HG03108 (cell line): Measurements from ENCODE around the gene RAB13.
A peak's percentile ranks its signal among the peaks of the same experiment; 100 is the strongest.

Experiments used
- ATAC-seq: cut with Tn5 transposase; IDR thresholded peaks from one replicate; pipeline ENCODE4 v1.9.1; 2021; ENCODE audit warnings: moderate library complexity; ENCODE audit not compliant: unreplicated experiment

Gene RAB13

DNA sequence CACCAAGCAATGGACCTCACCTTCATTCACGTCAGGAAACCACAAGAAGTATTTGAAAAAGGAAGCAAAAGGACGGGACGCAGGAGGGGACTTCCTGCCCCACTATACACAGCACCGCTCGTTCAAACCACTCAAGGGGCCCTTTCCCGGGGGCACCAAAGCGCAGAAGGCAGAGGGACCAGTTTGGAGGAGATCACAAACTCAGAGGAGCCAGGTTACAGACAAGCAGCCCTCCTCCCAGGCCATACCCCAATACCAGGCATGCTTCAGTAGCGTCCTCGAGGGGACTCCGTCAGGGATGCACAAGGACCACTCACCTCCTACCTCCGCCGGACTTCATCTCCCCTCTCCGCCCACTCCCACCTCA, 28.4 kb downstream of the RAB13 start:
- ATAC-seq = peak; percentile 16

- no peak for ATAC-seq
Observed at GRCh38 chr1:153956997-153957715, 29.0 kb downstream of the RAB13 start.

DNA sequence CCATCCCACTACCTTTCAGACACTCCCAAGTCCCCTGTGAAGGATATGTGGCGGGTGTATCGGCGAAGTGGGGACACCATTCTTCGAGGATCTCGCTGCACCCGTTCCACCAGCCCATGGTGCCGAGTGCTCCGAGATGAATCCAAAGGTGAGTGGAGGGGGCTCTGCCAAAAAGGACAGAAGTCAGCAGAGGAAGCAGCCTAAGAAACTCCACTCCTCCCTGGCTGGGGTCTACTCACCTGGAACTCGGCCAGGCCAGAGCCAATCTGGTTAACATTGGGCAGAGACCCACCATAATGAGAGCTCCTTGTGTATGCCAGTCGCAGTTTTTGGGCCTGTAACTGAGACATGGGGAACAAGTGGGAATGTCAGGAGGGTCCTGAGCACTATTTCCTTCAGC, 31.3 kb downstream of the RAB13 start:
- ATAC-seq = no peak

DNA sequence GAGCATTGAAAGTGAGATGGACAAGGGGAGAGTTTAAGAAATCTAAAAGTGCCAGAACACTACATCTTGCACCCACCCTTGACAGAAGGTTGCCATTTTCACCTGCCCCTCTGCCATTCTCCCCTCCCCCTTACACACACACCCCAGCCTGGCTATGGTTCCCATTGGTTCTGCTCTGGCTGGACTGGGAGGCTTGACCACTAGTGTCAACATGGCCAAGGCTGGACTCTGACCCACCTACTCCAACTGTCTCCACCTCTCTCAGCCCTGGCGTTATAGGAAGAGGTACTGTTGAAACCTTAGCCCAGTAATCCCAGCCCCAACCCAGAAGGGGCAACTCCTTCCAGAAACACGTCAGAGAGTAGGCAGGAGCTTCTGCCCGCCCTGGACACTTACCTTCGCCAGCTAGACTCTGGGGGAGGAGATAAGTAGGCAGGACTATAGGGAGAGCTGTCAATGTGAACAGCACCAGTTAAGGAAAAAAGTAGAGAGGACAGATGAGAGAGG, 32.2 kb downstream of the RAB13 start:
- ATAC-seq = no peak

- ATAC-seq = no peak
Observed at GRCh38 chr1:153951801-153952200, 34.3 kb downstream of the RAB13 start.

GRCh38 chr1:153951183-153951582, 35.0 kb downstream of the RAB13 start:
- ATAC-seq = no peak

GRCh38 chr1:153946622-153947241, 39.4 kb downstream of the RAB13 start, which contains the start of gene DENND4B:
TSS of gene DENND4B (minus strand) at chr1:153946718. CDS start at chr1:153944374, 2,344 bp downstream.
- peak; percentile 49 for ATAC-seq

DNA sequence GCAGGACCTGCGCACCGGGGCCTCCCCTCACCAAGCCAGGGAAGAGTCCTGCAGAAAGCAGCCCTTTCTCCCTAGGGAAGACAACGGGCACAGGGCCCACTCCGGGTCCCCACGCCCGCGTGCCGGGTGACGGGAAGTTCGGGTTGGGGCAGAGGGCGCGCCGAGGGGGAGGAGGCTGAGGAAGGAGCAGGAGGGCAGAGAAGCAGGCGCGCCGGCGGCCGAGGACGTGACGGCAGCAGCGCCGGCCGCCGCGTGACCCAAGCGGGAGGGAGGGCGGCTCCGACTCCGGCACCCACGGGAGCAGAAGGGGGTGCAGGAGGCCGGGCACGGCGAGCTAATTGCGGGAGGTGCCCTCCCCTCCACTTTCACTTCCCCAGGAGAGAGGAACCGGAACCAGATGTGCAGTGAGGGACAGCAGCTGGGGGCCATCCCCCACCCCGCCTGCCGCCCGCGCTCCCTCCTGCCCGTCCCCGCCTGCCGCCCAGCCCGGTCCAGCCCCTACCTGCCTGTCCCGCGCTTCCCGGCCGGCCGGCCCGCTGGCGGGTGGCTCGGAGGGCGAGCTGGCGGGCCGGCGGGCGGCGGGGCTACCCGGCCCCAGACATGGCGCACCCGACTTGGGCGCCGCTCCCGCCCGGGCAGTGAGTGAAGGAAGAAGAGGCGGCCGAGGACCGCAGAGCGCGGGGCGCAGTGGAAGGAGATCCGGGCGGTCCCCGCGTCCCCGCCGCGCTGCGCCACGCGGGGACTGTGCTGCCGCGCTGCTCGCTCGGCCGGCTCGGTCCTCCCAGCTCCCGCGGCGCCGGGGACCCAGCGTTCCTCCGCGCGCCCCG, 40.1 kb downstream of the RAB13 start:
- peak; percentile 63 for ATAC-seq

- no peak for ATAC-seq
Observed at GRCh38 chr1:153945131-153945794, 40.9 kb downstream of the RAB13 start.

GRCh38 chr1:153944827-153945117, 41.4 kb downstream of the RAB13 start:
- ATAC-seq = no peak

DNA sequence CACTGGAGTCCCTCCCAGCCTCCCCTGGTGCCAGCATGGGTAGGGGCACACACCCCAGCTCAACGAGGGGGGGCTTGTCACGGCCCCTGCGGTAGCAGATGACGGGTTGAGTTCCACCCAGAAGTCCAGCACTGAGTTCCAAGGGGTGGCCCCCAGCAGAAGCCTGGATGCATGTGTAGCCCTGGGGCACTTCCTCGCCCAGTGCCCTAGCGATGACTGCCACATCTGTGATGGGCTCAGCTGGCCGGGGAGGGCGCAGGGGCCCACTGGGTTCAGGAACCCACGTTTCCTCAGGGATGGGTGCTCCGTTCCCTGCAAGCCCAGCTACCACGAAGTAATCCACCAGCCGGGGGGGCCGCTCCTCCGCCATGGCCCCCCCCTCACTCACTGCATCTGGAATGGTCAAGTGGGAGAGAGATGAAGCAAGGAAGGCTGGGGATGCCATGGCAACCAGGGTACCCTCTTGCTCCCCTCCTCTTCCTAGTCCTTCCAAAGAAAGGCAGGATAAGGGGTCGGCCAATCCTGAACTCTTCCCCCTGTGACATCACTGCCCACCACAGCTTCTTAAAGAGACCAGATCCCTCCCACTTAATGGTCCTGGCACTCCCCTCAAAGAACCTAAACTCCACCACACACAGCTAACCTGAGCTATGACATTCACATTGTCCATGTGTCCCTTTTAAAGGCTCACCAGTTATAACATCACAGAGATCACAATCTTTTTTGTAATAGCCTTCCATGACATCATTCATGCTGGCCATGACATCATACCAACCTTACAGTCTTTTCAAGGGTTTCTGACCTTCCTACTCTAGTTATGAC, 41.9 kb downstream of the RAB13 start:
- ATAC-seq = no peak

DNA sequence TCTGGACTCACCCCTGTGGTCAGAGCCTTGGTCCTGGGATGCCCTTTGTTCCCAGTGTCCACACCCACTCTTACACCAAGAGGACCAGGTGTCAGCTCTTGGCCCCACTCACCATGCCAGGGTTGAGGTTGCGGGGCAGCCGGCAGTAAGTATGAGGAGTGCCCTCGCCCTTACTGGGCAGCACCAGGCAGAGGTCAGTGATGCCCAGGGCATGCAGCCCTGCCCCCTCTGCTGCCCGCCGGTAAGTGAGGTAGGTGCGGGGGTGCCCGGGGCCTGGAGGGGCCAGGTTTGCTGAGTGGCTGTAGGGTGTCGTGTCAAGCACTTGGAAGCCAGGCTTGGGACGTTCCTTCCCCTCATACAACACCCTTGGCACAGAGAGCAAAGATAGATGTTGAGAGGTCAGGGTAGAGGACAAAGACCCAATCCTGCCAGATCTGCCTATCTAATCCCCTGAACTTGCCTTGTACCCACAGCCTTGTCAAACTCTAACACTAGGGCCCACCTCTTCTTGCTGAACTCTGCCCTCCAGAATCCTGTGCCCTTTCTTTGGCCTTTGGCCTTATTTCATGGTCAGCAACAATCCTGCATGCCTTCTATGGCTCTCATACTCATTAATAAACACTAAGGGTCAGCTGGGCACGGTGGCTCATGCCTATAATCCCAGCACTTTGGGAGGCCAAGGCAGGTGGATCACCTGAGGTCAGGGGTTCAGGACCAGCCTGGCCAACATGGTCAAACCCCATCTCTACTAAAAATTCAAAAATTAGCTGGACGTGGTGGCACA, 43.2 kb downstream of the RAB13 start:
- no peak for ATAC-seq

GRCh38 chr1:153941826-153942725, 44.1 kb downstream of the RAB13 start:
- ATAC-seq = no peak

DNA sequence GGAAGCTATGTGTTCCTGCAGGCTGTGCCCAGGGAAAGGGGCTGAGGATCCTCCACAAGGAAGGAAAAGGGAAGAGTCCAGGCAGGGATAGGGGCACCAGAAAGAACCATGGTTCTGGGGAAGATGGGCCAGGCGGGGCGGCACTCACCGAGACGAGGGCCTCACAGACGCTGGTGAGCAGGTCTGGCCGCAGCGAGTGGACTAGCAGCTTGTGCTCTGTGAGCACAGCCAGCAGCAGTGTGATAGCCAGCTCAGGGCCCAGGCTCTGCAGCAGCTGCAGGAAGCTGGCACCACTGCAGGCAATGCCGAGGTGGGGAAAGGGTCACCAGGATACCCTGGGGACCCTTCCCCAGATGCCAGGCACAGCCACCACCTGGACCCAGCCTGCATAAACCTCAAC, 45.4 kb downstream of the RAB13 start:
- no peak for ATAC-seq

- ATAC-seq = no peak
Observed at GRCh38 chr1:153939476-153939875, 46.7 kb downstream of the RAB13 start.

DNA sequence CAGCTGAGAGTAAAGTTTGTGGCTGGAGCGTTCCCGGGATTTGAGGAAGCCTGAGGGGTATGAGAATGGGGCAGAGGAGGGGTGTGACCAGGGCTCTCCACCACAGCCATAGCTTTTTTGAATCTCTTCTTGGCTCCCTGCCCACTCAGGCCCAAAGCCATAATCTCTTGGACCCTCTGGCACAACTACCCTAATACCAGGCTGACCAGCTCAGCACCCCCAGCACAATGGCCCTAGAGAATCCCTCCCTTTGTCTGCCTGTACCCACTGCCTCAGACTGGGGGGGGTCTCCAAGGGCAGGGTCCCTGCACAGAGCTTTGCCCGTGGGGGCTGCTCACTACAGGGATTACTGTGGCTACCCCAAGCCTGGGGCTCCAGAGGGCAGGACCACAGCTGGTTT, 47.1 kb downstream of the RAB13 start:
- no peak for ATAC-seq

DNA sequence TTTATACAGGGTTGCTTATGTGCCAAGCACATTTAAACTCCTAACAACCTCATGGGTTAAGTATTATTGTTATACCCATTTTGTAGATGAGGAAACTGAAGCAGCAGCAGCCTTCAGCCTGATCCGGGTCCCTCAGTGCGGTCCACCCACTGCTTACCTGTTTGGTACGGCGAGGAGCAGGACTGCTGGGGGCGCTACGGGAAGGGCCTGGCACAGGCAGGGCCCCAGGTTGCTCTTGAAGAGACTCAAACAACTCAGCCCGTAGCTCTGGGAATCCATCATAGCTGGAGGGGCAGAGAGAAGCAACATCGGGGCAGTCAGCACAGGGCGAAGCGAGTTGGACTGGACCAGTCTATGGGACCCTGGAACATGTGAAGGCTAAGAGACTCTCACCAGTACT, 48.8 kb downstream of the RAB13 start:
- no peak for ATAC-seq

DNA sequence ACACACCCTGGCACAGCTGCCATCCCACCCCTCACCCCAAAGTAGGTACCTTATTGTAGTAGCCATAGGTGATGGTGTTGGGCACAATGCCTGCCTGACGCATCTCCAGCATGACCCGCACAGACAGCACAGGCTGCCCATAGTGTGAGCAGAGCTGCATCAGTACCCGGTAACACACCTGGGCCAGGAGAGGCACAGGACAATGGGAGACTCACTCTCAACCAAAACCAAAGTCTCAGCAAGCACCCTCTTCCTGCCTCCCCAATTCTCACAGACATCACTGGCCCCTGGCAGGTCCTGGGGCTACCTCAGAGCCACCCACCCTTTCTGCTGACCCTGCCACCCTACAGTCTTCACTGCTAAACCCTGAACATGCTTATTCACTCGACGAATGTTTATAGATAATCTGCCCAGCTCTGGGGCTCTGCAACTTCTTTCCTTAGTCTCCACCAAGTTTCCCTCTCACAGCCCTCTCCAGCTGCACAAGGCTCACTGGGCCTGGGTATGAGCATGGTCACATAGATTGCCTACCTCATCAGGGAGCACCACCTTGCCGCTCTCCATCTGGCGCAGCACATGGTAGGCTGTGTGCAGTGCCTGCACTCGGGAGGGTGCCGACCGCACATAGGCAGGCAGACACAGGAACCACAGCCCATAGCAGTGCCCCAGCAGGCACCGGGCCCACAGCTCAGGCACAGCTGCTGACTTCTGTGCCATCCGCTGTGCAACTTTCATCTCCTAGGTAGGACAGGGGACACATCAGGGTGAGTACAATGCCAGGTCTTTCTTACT, 49.9 kb downstream of the RAB13 start:
- ATAC-seq = no peak
